EH (cell line): ENCODE measurements around the gene SPNS1.

Source experiments
- DNase-seq: peaks from one replicate; pipeline ENCODE4 v3.0.0-alpha.2; 2015; ENCODE audit warnings: low read depth

The SPNS1 gene

DNA sequence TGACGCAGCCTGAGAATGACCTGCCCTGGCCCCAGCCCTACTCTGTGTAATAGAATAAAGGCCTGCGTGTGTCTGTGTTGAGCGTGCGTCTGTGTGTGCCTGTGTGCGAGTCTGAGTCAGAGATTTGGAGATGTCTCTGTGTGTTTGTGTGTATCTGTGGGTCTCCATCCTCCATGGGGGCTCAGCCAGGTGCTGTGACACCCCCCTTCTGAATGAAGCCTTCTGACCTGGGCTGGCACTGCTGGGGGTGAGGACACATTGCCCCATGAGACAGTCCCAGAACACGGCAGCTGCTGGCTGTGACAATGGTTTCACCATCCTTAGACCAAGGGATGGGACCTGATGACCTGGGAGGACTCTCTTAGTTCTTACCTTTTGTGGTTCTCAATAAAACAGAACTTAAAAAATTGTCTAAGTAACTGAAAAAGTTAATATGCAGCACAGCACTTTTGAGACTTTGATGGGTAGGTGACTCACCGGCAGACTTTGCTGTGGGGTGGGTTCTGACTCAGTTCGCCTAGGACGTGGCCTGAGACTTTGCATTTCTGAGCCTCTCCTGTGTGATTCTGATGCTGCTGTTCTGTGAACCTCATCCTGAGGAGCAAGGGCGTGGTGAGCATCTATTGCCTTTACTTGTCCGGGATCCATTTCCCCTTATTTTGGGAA, 15.9 kb downstream of the SPNS1 start:
- no peak for DNase-seq

GRCh38 chr16:28991687-28992086, 17.1 kb downstream of the SPNS1 start:
- no peak for DNase-seq

DNA sequence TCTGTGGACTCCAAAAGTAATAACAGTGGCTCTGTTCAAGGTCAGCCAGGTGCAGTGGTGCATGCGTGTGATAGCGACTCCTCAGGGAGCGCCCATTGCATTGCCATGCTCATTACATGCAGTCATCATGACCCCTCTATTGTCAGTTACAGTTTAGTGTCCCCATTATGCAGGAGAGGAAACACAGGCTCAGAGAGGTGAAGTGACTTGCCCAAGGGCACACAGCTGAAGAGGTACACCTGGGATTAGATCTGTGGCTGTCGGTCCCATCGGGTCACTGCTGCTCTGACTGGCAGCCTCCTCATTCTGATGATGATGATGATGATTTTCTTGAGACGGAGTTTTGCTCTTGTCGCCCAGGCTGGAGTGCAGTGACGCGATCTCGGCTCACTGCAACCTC, 17.9 kb downstream of the SPNS1 start:
- DNase-seq = no peak

DNA sequence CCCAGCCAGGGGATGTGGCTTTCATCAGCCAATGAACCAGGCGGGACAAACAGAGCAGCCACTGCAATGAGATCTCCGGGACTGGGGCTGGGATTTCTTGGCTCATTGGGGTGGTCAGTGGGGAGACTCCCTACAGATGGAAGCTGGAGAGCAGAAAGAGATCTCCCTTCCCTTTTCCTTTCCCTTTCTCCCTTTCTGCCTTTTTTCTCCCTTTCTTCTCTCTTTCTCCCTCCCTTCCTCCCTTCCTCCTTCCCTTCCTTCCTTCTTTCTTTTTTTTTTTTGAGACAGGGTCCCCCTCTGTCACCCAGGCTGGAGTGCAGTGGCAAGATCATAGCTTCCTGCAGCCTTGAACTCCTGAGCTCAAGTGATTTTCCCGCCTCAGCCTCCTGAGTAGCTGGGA, 24.3 kb downstream of the SPNS1 start:
- no peak for DNase-seq

DNA sequence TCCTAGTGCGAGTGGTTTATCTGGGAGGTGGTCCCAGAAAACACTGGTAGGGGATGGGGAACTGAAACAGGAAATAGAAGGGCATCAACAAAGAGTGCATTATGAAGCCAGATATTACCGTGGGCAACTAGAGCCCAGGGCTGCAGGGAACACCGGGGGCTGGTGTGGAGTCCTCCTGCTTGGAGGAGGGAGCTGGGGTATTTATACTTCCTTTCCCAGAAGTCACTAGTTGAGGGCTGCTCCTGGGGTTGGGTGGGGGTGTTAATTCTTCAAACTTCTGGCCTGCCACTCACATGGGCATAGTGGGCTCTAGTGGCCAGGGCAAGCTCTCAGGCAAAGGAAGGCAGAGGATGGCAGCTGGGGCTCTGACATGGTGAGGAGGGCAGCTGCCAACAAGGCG, 25.0 kb downstream of the SPNS1 start:
- DNase-seq = no peak

DNA sequence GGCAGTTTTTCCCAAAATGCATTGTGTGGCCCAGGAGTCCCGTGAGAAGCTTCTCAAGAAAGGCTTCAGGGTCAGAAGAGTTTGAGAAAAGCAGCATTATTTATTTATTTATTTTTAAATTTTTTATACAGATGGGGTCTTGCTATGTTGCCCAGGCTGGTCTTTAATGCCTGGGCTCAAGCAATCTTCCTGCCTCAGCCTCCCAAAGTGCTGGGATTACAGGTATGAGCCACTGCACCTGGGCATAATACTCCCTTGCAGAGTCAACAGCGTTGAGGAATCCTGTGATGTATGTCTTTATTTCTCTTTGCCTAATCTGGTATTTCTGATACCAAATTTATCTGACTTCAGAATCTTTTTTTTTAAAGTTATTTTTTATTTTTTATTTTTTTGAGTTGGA, 25.4 kb downstream of the SPNS1 start:
- DNase-seq = no peak

DNA sequence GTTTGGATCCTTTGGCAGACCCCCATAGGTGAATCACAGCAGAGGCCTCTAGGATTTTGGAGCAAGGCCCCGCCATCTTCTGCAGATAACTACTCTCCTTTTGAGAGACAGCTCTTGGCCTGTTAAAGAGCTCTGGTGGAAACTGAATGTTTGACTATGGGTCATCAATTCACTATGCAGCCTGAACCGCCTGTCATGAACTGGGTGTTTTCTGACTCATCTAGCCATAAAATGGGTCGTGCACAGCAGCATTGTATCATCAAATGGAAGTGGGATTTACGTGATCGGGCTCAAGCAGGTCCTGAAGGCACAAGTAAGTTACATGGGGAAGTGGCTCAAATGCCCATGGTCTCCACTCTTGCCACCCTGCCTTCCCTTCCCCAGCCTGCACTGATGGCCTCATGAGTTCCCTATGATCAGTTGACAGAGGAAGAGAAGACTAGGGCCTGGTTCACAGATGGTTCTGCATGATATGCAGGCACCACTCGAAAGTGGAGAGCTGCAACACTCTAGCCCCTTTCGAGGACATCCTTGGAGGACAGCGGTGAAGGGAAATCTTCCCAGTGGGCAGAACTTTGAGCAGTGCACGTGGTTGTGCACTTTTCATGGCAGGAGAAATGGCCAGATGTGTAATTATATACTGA, 30.0 kb downstream of the SPNS1 start:
- peak; percentile 69 for DNase-seq

- peak; percentile 74 for DNase-seq
These were observed 33.4 kb downstream of the SPNS1 start for GRCh38 chr16:29007730-29008593.

DNA sequence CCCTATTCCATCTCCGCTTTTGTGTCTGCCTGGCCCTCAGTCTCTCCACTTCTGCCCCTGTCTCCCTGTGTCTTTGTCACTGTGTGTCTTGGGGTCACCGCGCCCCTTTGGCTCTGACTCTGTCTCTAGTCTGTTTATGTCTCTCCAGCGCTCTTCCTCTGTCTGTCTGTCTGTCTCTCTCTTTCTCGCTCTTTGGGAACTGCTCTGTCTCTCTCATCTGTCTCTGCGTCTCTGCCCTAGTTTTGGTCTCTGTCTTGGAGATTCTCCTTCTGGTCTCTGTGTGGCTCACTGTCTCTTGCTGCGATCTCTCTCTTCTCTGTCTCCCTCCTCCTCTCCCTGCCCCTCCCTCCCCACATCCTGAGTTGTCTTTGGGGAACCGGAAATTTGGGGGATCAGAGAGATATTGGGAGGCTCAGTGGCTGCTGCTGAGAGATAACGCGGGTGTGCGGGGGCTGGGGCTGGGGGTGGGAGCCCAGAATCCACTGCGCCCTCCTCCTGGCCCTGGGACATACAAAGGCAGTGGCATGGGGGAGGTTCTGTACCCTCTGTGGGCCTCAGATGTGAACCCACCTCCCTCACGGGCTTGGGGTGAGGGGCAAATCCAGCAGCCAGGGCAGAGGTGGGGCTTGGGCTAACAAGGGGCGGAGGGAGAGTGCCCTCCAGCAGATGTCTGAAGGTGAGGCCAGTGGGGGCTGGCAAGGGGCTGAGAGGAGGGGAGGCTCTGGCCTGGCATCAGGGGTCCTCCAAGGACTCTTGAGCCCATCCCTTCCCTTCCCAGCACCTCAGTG, 34.7 kb downstream of the SPNS1 start:
- no peak for DNase-seq

DNA sequence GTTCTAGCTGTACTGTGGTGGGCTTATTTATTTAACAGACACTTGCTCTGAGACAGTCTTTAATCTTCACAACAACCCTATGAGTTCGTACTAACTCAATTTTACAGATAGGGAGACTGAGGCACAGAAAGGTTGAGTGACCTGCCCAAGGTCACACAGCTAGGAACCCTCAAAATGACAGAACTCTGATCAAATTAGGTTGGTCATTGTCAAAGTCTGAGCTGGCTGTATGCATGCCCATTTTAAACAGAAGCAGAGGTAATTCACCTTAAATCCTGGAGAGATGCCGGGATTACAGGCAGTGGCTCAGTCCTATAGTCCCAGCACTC, 35.2 kb downstream of the SPNS1 start:
- no peak for DNase-seq

DNA sequence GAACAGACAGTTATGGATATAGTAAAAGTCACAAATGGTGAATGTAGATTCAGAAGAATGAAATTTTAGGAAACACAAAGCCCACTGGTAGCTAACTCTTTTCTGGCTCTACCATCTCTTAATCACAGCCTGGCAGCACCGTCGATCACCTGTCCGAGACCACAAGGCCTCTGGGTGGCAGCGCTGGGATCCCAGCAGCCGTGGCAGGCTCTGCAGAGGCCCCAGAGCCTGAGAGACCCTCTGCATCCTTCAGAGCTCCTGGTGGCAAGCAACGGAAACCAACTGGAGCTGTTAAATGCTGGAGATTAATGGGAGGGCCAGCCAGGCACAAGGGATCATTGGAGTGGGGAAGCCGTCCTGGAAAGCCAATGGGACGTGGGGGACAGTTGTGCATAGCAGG, 36.5 kb downstream of the SPNS1 start:
- DNase-seq = no peak

DNA sequence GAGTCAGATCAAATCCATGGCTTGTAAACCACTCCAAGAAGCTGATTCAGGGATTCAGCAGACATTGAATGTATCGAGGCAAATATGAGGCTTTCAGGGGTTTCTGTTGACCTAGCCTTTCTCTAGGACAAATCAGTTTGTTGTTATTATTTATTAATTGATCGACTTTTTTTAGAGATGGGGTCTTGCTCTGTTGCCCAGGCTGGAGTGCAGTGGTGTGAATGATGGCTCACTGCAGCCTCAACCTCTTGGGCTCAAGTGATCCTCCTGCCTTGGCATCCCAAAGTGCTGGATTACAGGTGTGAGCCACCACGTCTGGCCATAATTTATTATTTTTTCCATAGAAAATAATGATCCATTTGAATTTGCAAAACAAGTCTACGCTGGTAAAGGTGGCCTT, 37.3 kb downstream of the SPNS1 start:
- DNase-seq = no peak

DNA sequence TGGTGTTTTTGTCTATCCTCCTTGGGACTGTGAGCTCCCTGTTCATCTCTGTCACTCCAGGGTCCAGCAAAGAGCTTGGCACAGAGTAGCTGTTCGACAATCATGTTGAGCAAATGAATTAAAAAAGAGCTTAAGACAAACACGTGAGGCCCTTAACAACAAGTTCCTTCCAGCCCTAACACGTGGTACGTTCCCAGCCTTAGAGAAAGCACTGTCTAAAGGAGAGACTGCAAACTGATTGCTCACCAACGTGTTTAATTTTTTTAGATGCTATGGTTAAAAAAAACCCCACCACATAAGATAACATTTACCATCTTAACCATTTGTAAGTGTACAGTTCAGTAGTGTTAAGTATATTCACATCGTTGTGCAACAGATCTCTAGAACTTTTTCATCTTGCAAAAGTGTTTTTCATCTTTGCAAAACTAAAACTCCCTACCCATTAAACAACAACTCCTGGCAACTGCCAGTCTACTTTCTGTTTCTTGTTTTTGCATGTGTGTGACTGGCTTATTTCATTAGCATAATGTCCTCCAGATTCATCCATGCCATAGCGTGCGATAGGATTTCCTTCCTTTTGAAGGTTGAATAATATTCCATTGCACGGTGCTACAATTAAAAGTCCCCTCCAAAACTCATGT, 38.5 kb downstream of the SPNS1 start:
- DNase-seq = no peak

DNA sequence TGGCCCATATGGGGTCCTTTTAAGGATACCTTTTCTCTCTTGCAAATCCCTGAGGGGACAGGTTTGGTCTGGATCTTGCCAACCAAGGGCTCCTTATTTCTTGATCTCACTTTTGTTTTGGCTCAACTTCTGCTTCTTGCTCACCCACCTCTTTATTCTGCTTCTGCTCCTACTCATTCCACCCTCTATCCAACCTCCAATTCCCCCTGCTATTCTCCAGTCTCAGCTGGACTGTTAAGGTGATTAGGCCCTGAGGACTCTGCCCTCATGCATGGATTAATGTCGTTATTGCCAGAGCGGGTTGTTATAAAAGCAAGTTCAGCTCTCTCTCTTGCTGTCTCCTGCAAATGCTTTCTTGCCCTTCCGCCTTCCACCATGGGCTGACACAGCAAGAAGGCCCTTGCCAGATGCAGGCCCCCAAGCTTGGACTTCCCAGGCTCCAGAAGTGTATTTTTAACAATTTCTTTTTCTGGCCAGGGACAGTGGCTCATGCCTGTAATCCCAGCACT, 40.0 kb downstream of the SPNS1 start:
- no peak for DNase-seq

DNA sequence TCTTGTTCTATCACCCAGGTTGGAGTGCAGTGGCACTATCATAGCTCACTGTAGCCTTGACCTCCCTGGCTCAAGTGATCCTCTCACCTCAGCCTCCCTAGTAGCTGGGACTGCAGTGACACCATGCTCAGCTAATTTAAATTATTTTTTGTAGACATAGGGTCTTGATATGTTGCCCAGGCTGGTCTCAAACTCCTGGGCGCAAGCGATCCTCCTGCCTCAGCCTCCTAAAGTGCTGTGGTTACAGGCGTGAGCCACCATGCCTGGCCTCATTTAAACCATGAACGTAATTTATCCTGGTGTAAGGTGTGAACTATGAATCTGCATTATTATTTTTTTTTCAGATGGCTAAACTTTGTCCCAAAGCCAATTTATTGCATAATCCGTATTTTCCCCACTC, 47.6 kb downstream of the SPNS1 start:
- no peak for DNase-seq

- peak; percentile 39 for DNase-seq
These were observed 49.0 kb downstream of the SPNS1 start for GRCh38 chr16:29023279-29024277.

GRCh38 chr16:29024278-29024677, 49.7 kb downstream of the SPNS1 start:
- DNase-seq = no peak

DNA sequence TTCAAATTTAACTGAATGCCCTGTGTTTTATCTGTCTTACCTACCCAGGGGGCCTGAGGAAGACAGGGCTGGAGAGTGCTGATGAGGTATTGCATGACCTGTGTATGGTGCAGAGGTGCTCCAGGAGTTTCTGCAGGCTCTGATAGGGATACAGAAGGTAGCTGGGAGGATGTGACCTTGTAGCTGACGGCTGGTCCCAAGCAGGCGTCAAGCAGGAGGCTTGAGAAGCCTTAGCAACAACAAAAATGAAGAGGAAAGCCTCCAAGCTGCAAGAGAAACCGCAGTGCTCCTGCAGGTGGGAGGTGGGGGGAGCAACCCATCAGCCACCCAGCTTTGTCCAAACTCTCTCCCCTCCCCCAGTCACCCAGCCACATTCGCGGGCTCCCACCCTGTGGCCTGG, 50.6 kb downstream of the SPNS1 start:
- no peak for DNase-seq

DNA sequence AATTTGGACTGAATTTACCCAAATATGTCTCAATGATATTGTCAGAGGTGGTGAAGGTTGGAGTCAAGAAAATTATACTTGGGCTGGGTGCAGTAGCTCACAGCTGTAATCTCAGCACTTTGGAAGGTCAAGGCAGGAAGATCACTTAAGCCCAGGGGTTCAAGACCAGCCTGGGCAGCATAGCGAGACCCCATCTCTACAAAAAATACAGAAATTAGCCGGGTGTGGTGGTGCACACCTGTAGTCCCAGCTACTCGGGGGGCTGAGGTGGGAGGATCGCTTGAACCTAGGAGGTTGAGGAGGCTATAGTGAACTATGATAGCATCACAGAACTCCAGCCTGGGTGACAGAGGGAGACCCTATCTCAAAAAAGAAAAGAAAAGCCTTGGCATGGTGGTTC, 51.2 kb downstream of the SPNS1 start:
- DNase-seq = no peak

DNA sequence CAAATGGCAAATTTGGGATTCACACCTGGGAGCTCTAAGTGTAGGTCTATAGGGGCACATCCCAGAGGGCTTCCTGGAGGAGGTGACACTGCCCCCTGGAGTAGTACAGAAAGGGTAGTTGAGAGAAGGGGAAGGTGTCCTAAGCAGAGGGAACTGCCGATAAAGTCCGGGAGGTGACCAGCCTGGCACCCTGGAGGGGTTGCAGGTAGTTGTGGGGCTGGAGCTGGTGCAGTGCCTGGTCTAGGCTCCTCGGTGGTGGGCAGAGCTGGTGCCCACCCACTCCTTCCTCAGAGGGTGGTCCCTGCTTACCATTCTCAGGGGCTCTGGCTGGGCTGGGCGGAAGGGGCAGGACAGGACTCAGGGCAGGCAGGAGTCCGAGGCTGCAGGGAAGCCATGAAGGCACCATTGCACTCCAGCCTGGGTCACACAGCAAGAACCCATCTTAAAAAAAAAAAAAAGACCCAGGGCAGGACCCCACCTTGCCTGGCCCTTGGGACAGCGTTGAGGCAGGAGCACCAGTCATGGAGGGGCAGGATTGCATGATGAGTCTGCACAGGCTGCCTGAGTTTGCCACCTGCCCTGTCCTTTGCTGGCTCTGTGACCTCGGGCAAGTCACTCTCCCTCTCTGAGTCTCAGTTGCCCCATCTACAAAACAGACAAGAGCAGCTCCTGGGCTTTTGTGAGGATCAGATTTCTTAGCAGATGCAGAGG, 54.0 kb downstream of the SPNS1 start:
- DNase-seq = no peak
